Left forelimb (tissue), 1 donor: ENCODE data around the gene PTCRA.
"Not testable (repeated sequence)": the region's sequence is repeated elsewhere in the genome, so short reads cannot be mapped to it uniquely, and the experiment has no call there.

Experiments used
- DNase-seq: peaks from one replicate; pipeline ENCODE4 v3.0.0-alpha.2; 2018; ENCODE audit warnings: low spot score

The PTCRA gene

GRCh38 chr6:42915732-42916131 is at the start of gene PTCRA:
PTCRA (plus strand) TSS chr6:42916053; CDS start chr6:42916070, 17 bp downstream.
- no peak for DNase-seq

DNA sequence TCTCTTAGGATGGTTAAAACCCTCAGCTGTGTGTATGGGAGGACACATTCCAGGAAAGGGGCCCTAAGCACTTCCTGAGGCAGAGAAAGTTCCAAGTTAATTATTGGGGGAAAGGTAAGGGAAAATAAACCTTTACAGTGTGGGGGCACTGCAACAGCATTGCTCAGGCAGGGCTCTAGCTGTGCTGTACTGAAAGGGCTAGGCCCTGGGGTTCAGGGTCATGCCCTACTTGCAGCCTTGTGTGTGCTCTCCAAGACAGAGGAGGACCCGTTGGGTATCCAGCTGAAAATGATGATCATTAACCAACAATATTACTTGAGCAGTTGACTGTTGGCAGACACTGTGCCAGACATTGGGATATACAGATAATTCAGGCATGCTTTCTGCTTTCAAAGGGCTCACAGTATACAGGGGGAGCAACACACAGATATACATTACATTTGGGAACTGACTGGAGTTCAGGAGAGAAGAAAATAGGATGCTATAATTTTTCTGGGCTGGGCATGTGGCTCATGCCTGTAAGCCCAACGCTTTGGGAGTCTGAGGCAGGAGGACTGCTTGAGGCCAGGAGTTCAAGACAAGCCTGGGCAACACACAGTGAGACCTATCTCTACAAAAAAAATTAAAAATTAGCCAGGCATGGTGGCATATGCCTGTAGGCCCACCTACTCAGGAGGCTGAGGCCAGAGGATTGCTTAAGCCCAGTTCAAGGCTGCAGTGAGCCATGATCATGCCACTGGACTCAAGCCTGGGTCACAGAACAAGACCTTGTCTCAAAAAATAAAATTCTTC is 45.5 kb upstream of the PTCRA start:
- DNase-seq = no peak

- DNase-seq = no peak
These were observed 44.1 kb upstream of the PTCRA start for GRCh38 chr6:42871711-42872110.

GRCh38 chr6:42873313-42873712 is 42.5 kb upstream of the PTCRA start:
- DNase-seq = no peak

DNA sequence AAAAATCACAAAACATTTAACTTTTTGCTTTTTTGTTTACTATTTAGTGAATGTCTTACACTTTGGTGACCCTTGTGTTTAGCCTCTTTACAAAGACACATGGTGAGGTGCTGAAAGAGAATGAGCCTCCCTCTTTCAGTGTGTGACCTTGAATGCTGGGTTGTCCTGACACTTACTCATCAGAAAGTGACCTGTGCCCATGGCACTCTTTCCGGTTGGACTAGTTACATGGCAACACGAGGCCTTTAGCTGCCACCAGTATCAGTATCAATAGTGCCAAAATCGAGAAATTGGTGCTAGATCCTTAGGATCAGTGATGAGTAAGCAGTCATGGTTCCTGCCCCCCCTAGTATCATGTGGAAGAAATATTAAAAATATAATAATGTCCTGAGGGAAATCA is 38.2 kb upstream of the PTCRA start:
- DNase-seq = no peak

- DNase-seq = peak; percentile 92
These were observed 36.2 kb upstream of the PTCRA start, which contains the start of gene RPL7L1 for GRCh38 chr6:42879372-42880239. RPL7L1 (plus strand) TSS chr6:42879616; CDS start chr6:42879911, 295 bp downstream.

GRCh38 chr6:42880240-42880817 is 35.5 kb upstream of the PTCRA start:
- DNase-seq = not testable (repeated sequence)

DNA sequence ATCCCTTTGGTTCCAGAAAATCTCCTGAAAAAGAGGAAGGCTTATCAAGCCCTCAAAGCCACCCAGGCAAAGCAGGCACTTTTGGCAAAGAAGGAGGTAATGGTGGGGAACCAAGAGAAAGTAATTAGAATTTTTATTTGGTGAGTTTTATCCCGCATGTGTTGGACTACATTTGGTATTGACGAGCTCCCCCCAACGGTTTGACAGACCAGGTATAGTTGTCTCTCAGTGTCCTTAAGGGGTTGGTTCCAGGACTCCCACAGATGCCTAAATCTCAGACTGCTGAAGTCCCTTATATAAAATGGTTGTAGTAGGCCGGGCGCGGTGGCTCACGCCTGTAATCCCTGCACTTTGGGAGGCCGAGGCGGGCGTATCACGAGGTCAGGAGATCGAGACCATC is 35.0 kb upstream of the PTCRA start:
- DNase-seq = not testable (repeated sequence)

- DNase-seq = no peak
These were observed 30.2 kb upstream of the PTCRA start for GRCh38 chr6:42885702-42886101.

DNA sequence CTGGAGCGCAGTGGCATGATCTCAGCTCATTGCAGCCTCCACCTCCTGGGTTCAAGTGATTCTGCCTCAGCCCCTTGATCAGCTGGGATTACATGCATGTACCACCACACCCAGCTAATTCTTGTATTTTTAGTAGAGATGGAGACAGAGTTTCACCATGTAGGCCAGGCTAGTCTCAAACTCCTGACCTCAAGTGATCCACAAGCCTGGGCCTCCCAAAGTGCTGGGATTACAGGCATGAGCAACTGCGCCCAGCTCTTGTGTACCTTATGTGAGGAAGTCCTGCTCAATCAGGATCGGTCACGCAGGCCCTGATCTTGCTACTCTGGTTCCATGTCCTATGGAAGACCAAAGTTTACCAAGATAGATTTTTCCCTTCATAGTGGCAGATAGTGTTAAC is 27.7 kb upstream of the PTCRA start:
- not testable (repeated sequence) for DNase-seq

- no peak for DNase-seq
These were observed 26.0 kb upstream of the PTCRA start for GRCh38 chr6:42889815-42890214.

DNA sequence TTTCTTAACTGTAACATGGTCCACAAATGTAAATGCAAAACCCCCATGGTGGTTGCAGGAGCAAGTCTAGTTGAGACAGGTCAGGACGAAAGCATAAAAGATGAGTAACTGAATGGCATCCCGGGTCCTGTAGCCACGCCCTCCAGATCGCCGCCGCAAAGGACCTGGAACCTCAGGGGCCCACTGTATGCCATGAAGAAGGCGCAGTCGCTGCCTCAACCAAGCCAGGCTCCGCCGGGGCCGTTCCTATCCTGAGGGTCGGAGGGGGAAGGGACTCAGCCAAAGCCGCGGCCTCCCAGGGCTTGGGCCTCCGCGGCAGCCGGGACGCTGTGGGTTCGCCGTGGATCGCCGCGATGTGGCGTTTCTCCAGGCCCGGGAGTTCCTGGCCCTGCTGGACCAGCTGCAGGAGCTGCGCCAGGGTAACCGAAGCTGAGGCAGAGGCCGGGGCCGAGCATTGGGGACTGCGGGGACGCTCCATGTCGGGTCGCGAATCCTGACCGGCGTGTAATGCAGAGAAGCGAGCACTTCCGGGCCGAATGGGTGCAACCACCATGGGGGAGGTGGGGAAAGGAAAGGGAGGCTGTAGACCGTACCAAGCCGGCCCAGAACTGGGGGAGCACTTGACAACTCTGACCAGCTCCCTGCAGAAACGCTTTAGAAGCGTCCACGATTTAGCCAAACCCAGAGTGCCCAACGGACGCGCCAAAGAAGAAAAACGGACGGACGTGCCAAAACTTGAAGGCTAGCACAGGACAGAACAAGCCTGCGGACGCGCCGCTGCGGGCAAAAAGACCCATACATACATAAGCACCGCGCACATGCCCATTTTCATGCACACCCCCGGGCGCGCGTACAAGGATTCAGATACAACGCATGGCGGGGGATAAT is 25.3 kb upstream of the PTCRA start:
- peak; percentile 93 for DNase-seq

DNA sequence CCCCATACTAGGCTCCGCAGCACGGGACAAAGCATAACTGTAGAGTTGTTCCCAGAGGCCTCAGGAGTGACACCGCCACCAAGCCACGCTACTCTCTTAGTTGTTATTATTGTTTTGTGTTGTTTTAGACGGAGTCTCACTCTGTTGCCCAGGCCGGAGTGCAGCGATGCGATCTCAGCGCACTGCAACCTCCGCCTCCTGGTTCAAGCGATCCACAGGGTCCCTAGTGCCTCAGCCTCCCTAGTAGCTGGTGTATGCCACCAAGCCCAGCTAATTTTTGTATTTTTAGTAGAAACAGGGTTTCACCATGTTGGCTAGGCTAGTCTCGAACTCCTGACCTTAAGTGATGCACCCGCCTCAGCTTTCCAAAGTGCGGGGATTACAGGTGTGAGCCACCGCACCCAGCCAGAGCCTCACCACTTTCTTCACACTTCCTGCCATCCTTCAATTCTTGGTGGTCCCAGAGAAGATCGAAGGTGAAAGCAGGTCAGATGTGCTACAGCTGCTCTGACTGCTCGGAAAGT is 24.6 kb upstream of the PTCRA start:
- DNase-seq = no peak

- DNase-seq = not testable (repeated sequence)
These were observed 21.6 kb upstream of the PTCRA start for GRCh38 chr6:42894041-42894828.

DNA sequence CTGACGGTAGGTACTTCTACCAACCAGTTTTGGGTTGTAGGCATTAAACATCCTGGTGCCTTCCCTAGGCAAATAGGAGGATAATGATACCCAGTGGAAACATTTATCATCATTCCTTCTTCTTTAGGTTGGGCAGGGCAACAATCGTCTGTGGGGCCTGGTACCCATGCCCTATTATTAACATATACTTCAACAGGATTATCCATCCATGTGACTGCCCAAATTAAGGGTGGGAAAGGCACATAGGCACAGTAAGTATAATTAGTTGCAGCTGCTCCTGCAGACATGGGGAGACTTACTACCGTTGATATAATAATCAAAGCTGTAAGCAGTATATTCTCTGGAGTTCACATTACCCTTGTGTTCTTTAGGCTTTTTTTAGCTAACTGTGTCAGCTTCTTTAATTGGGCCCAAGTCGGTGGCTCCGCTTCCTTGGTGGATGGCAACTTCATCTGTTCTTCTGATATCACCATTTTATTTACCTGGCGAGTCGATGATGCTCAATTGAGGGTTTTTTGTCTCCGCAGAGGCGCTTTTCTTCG is 19.6 kb upstream of the PTCRA start:
- no peak for DNase-seq

DNA sequence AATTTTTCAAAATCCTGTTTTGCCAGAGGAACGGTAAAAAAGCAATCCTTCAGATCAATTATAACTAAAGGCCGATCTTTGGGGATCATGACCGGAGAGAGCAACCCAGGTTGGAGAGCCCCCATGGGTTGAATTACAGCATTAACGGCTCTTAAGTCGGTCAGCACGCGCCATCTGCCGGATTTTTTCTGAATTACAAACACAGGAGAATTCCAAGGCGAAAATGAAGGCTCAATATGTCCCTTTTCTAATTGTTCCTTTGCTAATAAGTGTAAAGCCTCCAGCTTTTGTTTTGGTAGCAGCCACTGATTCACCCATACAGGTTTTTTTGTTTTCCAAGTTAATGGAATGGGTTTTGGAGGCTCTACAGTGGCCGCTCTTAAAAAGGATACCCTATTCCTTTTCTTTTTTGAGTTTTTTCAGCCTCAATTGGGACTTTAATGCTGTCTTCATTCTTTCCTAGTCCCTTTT is 16.9 kb upstream of the PTCRA start:
- DNase-seq = no peak

DNA sequence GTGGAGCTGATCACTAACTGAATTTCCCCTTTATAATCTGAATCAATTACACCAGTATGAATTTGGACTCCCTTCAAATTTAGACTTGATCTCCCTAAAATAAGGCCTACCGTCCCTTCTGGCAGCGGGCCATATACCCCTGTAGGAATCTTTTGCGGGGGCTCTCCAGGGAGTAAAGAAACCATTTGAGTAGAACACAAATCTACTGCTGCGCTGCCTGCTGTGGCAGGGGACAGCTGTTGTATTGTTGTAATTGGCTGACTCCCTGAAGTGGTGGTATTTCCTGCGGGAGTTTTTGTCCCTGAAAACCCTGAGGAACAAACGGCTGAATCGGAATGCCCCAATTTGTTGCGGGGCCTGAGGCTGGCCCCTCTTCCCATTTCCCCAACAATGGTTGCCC is 16.0 kb upstream of the PTCRA start:
- DNase-seq = no peak

DNA sequence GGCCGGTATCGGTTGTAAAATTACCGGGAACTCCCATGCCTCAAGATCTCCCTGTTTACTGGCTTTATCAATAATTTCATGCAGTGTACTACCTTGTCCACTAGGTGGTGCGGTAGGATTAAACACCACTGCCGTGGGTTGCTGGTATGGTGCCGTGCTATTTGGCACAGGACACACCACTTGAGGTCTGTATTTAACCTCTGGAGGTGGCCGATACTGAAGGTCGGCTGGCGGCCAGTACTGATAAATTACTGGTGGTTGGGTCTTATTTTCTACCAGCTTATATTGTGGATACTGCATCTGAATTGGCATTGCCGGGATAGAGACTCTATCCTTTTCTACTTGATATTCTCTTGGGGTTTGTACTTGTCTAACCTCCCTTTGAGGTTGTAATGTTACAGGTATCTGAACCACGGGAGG is 14.3 kb upstream of the PTCRA start:
- DNase-seq = peak; percentile 77

DNA sequence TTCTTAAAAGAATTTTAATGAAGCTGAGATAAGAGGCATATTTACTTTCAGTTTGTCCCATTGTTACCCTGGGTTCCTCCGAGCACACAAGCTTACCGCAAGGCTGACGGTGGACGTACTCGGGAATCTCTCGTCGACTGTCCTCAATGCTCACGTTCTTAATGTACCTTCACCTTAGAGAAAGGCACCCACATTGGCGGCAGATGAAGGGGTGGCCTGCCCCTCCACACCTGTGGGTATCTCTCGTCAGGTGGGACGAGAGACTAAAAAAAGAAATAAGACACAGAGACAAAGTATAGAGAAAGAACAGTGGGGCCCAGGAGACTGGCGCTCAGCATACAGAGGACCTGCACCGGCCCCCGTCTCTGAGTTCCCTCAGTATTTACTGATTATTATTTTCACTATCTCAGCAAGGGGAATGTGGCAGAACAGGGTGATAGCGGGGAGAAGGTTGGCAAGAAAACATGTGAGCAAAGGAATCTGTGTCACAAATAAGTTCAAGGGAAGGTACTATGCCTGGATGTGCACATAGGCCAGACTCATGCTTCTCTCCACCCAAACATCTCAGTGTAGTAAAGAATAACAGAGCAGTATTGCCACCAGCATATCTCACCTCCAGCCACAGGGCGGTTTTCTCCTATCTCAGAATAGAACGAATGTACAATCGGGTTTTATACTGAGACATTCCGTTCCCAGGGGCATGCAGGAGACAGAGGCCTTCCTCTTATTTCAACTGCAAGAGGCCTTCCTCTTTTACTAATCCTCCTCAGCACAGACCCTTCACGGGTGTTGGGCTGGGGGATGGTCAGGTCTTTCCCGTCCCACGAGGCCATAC is 13.2 kb upstream of the PTCRA start:
- DNase-seq = not testable (repeated sequence)
